Measurements from ENCODE around the gene FBXW11.

Gene FBXW11

GRCh38 chr5:171857489-171857876 lies 149.0 kb downstream of the FBXW11 start:
- no peaks in the 10 kb centered on the region for H3K36me3 ChIP-seq (ENCODE audit: insufficient read depth, low read length)
- no peak overlapping the region for H3K9ac ChIP-seq (ENCODE audit: low read depth, low read length)
- no peaks in the 10 kb centered on the region for H3K9me3 ChIP-seq (ENCODE audit: control insufficient read depth, insufficient read depth, low read length)
- no peaks in the 10 kb centered on the region for H3K4me1 ChIP-seq (ENCODE audit: insufficient read depth, low read length)

- 0 out of 2 replicates have a peak, but pooled peaks cover under 1% of the 10 kb centered on the region for H3K4me1 ChIP-seq (ENCODE audit: insufficient read depth, low read length)
- H3K9me3 ChIP-seq (ENCODE audit: control insufficient read depth, insufficient read depth, low read length): no peaks in the 10 kb centered on the region
- no peak overlapping the region for H3K9ac ChIP-seq (ENCODE audit: low read depth, low read length)
- no peaks in the 10 kb centered on the region for H3K36me3 ChIP-seq (ENCODE audit: insufficient read depth, low read length)
Measured at GRCh38 chr5:171855798-171856763, 150.4 kb downstream of the FBXW11 start.

GRCh38 chr5:171855265-171855664 lies 151.2 kb downstream of the FBXW11 start:
- Histone ChIP-seq H3K4me1 (ENCODE audit: insufficient read depth, low read length) (peaks cover 4% of the 10 kb centered on the region; the same call in 1 of the 2 replicates), H3K9ac (ENCODE audit: low read depth, low read length) (no peak overlapping the region), H3K9me3 (ENCODE audit: control insufficient read depth, insufficient read depth, low read length) (no peaks in the 10 kb centered on the region), H3K36me3 (ENCODE audit: insufficient read depth, low read length) (no peaks in the 10 kb centered on the region)

GRCh38 chr5:171852255-171852681 lies 154.2 kb downstream of the FBXW11 start:
- H3K9ac ChIP-seq (ENCODE audit: low read depth, low read length): no peak overlapping the region

GRCh38 chr5:171851251-171851650 lies 155.2 kb downstream of the FBXW11 start:
- Histone ChIP-seq H3K9ac (ENCODE audit: low read depth, low read length) (no peak overlapping the region), H3K9me3 (ENCODE audit: control insufficient read depth, insufficient read depth, low read length) (no peaks in the 10 kb centered on the region), H3K4me1 (ENCODE audit: insufficient read depth, low read length) (peaks cover 4% of the 10 kb centered on the region; the same call in 1 of the 2 replicates), H3K36me3 (ENCODE audit: insufficient read depth, low read length) (no peaks in the 10 kb centered on the region)

More at GRCh38 chr5:171852255-171852681, 154.2 kb downstream of the FBXW11 start:
- peaks cover 4% of the 10 kb centered on the region; the same call in 1 of the 2 replicates for H3K4me1 ChIP-seq (ENCODE audit: insufficient read depth, low read length)
- H3K36me3 ChIP-seq (ENCODE audit: insufficient read depth, low read length): no peaks in the 10 kb centered on the region
- H3K9me3 ChIP-seq (ENCODE audit: control insufficient read depth, insufficient read depth, low read length): no peaks in the 10 kb centered on the region

- Histone ChIP-seq H3K36me3 (ENCODE audit: insufficient read depth, low read length) (no peaks in the 10 kb centered on the region), H3K9ac (ENCODE audit: low read depth, low read length) (no peak overlapping the region)
Measured at GRCh38 chr5:171850324-171850947, 156.0 kb downstream of the FBXW11 start.

GRCh38 chr5:171849585-171850323 lies 156.7 kb downstream of the FBXW11 start:
- H3K4me1 ChIP-seq (ENCODE audit: insufficient read depth, low read length): peaks cover 4% of the 10 kb centered on the region; the same call in 1 of the 2 replicates
- H3K36me3 ChIP-seq (ENCODE audit: insufficient read depth, low read length): no peaks in the 10 kb centered on the region
- no peak overlapping the region for H3K9ac ChIP-seq (ENCODE audit: low read depth, low read length)
- no peaks in the 10 kb centered on the region for H3K9me3 ChIP-seq (ENCODE audit: control insufficient read depth, insufficient read depth, low read length)

More at GRCh38 chr5:171850324-171850947, 156.0 kb downstream of the FBXW11 start:
- peaks cover 4% of the 10 kb centered on the region; the same call in 1 of the 2 replicates for H3K4me1 ChIP-seq (ENCODE audit: insufficient read depth, low read length)
- no peaks in the 10 kb centered on the region for H3K9me3 ChIP-seq (ENCODE audit: control insufficient read depth, insufficient read depth, low read length)

- Histone ChIP-seq H3K9ac (ENCODE audit: low read depth, low read length) (no peak overlapping the region), H3K36me3 (ENCODE audit: insufficient read depth, low read length) (no peaks in the 10 kb centered on the region), H3K4me1 (ENCODE audit: insufficient read depth, low read length) (peaks cover 4% of the 10 kb centered on the region; the same call in 1 of the 2 replicates), H3K9me3 (ENCODE audit: control insufficient read depth, insufficient read depth, low read length) (no peaks in the 10 kb centered on the region)
Measured at GRCh38 chr5:171848911-171849520, 157.4 kb downstream of the FBXW11 start.

- Histone ChIP-seq H3K9ac (ENCODE audit: low read depth, low read length) (no peak overlapping the region), H3K9me3 (ENCODE audit: control insufficient read depth, insufficient read depth, low read length) (no peaks in the 10 kb centered on the region), H3K36me3 (ENCODE audit: insufficient read depth, low read length) (no peaks in the 10 kb centered on the region), H3K4me1 (ENCODE audit: insufficient read depth, low read length) (peaks cover 4% of the 10 kb centered on the region; the same call in 1 of the 2 replicates)
Measured at GRCh38 chr5:171848486-171848885, 158.0 kb downstream of the FBXW11 start.

GRCh38 chr5:171848006-171848405 lies 158.4 kb downstream of the FBXW11 start:
- Histone ChIP-seq H3K9me3 (ENCODE audit: control insufficient read depth, insufficient read depth, low read length) (no peaks in the 10 kb centered on the region), H3K4me1 (ENCODE audit: insufficient read depth, low read length) (peaks cover 4% of the 10 kb centered on the region; the same call in 1 of the 2 replicates), H3K9ac (ENCODE audit: low read depth, low read length) (no peak overlapping the region), H3K36me3 (ENCODE audit: insufficient read depth, low read length) (no peaks in the 10 kb centered on the region)

GRCh38 chr5:171847026-171847425 lies 159.4 kb downstream of the FBXW11 start:
- no peak overlapping the region for H3K9ac ChIP-seq (ENCODE audit: low read depth, low read length)
- H3K36me3 ChIP-seq (ENCODE audit: insufficient read depth, low read length): no peaks in the 10 kb centered on the region
- no peaks in the 10 kb centered on the region for H3K9me3 ChIP-seq (ENCODE audit: control insufficient read depth, insufficient read depth, low read length)
- H3K4me1 ChIP-seq (ENCODE audit: insufficient read depth, low read length): peaks cover 4% of the 10 kb centered on the region; the same call in 1 of the 2 replicates

GRCh38 chr5:171846323-171846722 lies 160.1 kb downstream of the FBXW11 start:
- peaks cover 4% of the 10 kb centered on the region; the same call in 1 of the 2 replicates for H3K4me1 ChIP-seq (ENCODE audit: insufficient read depth, low read length)

GRCh38 chr5:171845857-171846256 lies 160.6 kb downstream of the FBXW11 start:
- H3K36me3 ChIP-seq (ENCODE audit: insufficient read depth, low read length): no peaks in the 10 kb centered on the region
- H3K4me1 ChIP-seq (ENCODE audit: insufficient read depth, low read length): peaks cover 2% of the 10 kb centered on the region; the same call in 1 of the 2 replicates
- H3K9me3 ChIP-seq (ENCODE audit: control insufficient read depth, insufficient read depth, low read length): no peaks in the 10 kb centered on the region
- no peak overlapping the region for H3K9ac ChIP-seq (ENCODE audit: low read depth, low read length)

More at GRCh38 chr5:171846323-171846722, 160.1 kb downstream of the FBXW11 start:
- Histone ChIP-seq H3K9ac (ENCODE audit: low read depth, low read length) (no peak overlapping the region), H3K36me3 (ENCODE audit: insufficient read depth, low read length) (no peaks in the 10 kb centered on the region), H3K9me3 (ENCODE audit: control insufficient read depth, insufficient read depth, low read length) (no peaks in the 10 kb centered on the region)

Data from ES-I3 (cell line).